Type B pancreatic cell (in vitro differentiated cells): ENCODE measurements around the gene RBM7. TPM values are rescaled to one million over a fixed set of nuclear protein-coding genes. Genes with fewer than 3 reads are reported as not detected.

ENCODE experiments used
- DNase-seq: peaks from one replicate; pipeline ENCODE4 v3.0.0; 2021; ENCODE audit warnings: mixed read lengths; ENCODE audit not compliant: unreplicated experiment; ENCODE audit errors: extremely low spot score
- H3K27ac Mint-ChIP-seq: 2 replicates; pipeline ENCODE4 v1.8.0; 2021; ENCODE audit warnings: mild to moderate bottlenecking, mixed read lengths
- H3K27me3 Mint-ChIP-seq: 2 replicates; pipeline ENCODE4 v1.8.0; 2021; ENCODE audit warnings: mixed read lengths
- H3K36me3 Mint-ChIP-seq: 2 replicates; pipeline ENCODE4 v1.8.0; 2021; ENCODE audit warnings: mixed read lengths
- H3K4me1 Mint-ChIP-seq: one replicate; pipeline ENCODE4 v1.8.0; 2021; ENCODE audit warnings: mixed read lengths; ENCODE audit not compliant: unreplicated experiment
- H3K4me3 Mint-ChIP-seq: 2 replicates; pipeline ENCODE4 v1.8.0; 2021; ENCODE audit warnings: mild to moderate bottlenecking, mixed read lengths
- H3K9me3 Mint-ChIP-seq: 2 replicates; pipeline ENCODE4 v1.8.0; 2021; ENCODE audit warnings: mixed read lengths
- total RNA-seq: library from RNA; stranded (reverse); gene quantifications from 2 replicates; pipeline ENCODE4 v1.2.1, GENCODE V29; 2021; ENCODE audit warnings: low replicate concordance
- TF ChIP-seq, protein P1 (sequence below): fragments of 200-600 bp; sonication (generic); conservative IDR thresholded peaks from 2 replicates; pipeline ENCODE4 v1.5.0; 2021; ENCODE audit warnings: antibody characterized with exemption, mild to moderate bottlenecking

The RBM7 gene
- total RNA-seq, 1 donor from 2014 or later = 32.6 TPM

DNA sequence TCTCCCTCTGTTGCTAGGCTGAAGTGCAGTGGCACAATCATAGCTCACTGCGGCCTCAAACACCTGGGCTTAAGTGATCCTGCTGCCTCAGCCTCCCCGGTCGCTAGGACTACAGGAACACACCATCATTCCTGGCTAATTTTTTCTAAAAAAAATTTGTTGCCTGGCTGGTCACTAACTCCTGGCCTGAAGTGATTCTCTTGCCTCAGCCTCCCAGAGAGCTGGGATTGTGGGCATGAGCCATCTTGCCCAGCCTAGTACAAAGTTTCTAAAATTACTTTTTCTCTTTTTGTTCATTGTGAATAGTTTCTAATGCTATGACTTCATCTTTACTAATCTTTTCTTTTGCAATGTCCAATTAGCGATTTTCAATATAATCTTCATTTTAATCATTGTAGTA lies 12.5 kb downstream of the RBM7 start:
- no peaks in the 10 kb centered on the region for H3K9me3 Mint-ChIP-seq
- TF ChIP-seq, protein P1, sequence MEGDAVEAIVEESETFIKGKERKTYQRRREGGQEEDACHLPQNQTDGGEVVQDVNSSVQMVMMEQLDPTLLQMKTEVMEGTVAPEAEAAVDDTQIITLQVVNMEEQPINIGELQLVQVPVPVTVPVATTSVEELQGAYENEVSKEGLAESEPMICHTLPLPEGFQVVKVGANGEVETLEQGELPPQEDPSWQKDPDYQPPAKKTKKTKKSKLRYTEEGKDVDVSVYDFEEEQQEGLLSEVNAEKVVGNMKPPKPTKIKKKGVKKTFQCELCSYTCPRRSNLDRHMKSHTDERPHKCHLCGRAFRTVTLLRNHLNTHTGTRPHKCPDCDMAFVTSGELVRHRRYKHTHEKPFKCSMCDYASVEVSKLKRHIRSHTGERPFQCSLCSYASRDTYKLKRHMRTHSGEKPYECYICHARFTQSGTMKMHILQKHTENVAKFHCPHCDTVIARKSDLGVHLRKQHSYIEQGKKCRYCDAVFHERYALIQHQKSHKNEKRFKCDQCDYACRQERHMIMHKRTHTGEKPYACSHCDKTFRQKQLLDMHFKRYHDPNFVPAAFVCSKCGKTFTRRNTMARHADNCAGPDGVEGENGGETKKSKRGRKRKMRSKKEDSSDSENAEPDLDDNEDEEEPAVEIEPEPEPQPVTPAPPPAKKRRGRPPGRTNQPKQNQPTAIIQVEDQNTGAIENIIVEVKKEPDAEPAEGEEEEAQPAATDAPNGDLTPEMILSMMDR = no peak
- H3K27me3 Mint-ChIP-seq = no peaks in the 10 kb centered on the region
- H3K36me3 Mint-ChIP-seq = peaks cover 10% of the 10 kb centered on the region
- no peaks in the 10 kb centered on the region for H3K4me1 Mint-ChIP-seq
- H3K4me3 Mint-ChIP-seq = no peak overlapping the region
- DNase-seq = no peak
- H3K27ac Mint-ChIP-seq = no peak overlapping the region

DNA sequence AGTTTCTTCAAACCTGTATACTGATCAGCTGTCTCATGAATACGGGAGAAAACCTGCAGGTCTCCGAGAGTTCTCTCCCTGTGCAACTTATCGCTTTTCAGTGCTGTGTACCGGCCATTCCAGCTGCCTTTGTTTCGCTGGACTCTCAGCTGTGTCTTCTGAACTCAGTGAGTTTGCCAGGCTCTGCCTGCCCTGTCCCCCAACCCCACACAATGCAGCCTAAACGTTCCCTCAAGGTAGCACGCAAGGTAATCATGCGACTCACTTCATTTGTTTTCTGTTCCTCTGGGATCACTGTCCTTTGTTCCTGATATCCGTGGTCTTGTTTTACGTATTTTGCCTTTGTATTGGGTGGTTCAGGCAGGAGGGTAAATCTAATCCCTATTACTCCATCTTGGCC lies 13.5 kb downstream of the RBM7 start:
- Mint-ChIP-seq H3K27ac (no peak overlapping the region), H3K27me3 (no peaks in the 10 kb centered on the region), H3K4me3 (no peak overlapping the region), H3K9me3 (no peaks in the 10 kb centered on the region), H3K36me3 (peaks cover 8% of the 10 kb centered on the region), H3K4me1 (no peaks in the 10 kb centered on the region)
- no peak for DNase-seq
- TF ChIP-seq, protein P1 = no peak

DNA sequence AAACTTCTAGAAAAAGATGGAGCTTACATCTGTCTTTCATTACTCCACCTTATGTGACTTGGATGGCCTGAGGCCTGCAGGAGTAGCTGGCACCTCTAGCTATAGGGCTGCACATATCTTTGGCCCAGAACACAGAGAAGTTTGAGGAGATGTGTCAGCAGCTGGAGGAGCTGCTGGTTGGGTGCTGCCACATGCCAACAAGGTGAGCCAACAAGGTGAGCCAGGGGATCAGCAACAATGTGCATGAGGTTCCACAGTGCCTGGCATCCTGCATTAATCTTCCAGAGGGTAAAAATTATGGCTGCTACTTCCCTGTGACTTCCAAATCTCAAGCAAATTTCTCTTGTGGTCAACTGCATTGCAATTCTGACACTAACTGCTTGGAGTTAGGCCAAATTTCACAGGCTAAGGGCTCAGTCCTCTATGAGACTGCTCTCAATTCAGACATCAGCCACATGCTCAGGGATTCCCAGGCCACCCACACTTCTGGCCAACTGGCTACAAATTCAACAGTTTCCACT lies 16.0 kb downstream of the RBM7 start:
- Mint-ChIP-seq H3K27me3 (no peaks in the 10 kb centered on the region), H3K9me3 (no peaks in the 10 kb centered on the region), H3K27ac (no peak overlapping the region), H3K4me1 (no peaks in the 10 kb centered on the region), H3K36me3 (no peaks in the 10 kb centered on the region), H3K4me3 (no peak overlapping the region)
- no peak for DNase-seq
- TF ChIP-seq, protein P1 = no peak

DNA sequence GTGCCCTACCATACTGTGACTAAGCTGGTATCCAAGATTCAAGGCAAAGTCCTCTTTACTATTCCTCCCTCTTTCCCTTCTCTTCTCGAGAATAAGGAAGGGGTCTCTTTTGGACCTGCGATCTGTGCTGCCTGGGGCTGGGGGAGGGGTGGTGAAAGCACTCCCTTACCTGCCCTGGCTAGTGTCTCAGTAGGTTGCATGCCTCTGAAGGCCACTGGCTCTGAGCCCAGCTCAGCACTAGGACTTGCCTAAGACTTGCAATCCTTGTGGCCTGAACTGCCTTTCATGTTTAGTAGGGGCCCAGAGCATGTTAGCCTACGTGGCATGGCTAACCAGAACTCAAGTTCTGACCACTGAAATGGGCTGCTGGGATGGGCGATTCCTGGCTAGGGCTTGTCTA lies 25.8 kb downstream of the RBM7 start:
- no peak overlapping the region for H3K27ac Mint-ChIP-seq
- no peak overlapping the region for H3K4me3 Mint-ChIP-seq
- H3K27me3 Mint-ChIP-seq = no peaks in the 10 kb centered on the region
- H3K9me3 Mint-ChIP-seq = no peaks in the 10 kb centered on the region
- H3K4me1 Mint-ChIP-seq = no peaks in the 10 kb centered on the region
- no peak for DNase-seq
- no peaks in the 10 kb centered on the region for H3K36me3 Mint-ChIP-seq
- TF ChIP-seq, protein P1 = no peak

DNA sequence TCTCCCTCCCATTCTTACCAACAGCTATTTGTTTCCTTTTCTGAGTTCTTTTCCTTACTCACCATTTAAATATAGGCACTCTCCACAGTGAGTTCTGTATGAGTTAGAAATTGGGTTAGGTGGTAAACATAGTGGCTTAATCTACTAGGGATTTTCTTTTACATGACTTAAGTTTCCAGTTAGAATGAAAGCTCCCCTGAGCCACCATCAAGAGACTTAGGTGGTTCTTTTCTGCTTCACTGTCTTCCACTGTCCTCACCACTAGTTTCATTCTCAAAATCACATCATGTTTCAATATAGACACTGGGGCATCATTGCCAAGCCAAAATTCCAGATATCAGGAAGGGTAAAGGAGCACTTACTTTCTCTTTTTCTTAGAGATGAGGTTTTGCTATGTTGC lies 29.8 kb downstream of the RBM7 start:
- no peaks in the 10 kb centered on the region for H3K4me1 Mint-ChIP-seq

More for the DNA sequence above, 29.8 kb downstream of the RBM7 start:
- no peak for DNase-seq
- H3K27ac Mint-ChIP-seq = no peak overlapping the region
- H3K27me3 Mint-ChIP-seq = no peaks in the 10 kb centered on the region
- no peaks in the 10 kb centered on the region for H3K9me3 Mint-ChIP-seq
- no peak overlapping the region for H3K4me3 Mint-ChIP-seq
- no peaks in the 10 kb centered on the region for H3K36me3 Mint-ChIP-seq
- TF ChIP-seq, protein P1 = no peak
